GM12891 (cell line): Measurements from ENCODE around the gene KCNH1.

ENCODE experiments used
- POLR2A ChIP-seq: IDR thresholded peaks from 2 replicates; pipeline ENCODE4 v1.6.1; 2011; ENCODE audit warnings: low read depth, low read length, control low read depth
- POLR2AphosphoS5 ChIP-seq: IDR thresholded peaks from 2 replicates; pipeline ENCODE4 v1.6.1; 2011; ENCODE audit warnings: low read depth, low read length, control low read depth
- TAF1 ChIP-seq: IDR thresholded peaks from 2 replicates; pipeline ENCODE4 v1.6.1; 2011; ENCODE audit warnings: low read depth, low read length, control low read depth

GRCh38 chr1:210826686-210827085 lies 307.3 kb downstream of the KCNH1 start:
- TF ChIP-seq POLR2AphosphoS5 (no peak), POLR2A (no peak), TAF1 (no peak)
